Mesendoderm (in vitro differentiated cells): ENCODE measurements around the gene NEO1.
A peak's percentile ranks its signal among the peaks of the same experiment; 100 is the strongest.

Experiments used
- DNase-seq: peaks from one replicate; pipeline ENCODE4 v3.0.0; 2013
- H2AK5ac ChIP-seq: 2 replicates; pipeline ENCODE4 v1.6.1; 2013; ENCODE audit warnings: low read length, inconsistent platforms
- H2BK120ac ChIP-seq: 2 replicates; pipeline ENCODE4 v1.6.1; 2013; ENCODE audit warnings: low read depth, mild to moderate bottlenecking, low read length, moderate library complexity, mixed read lengths
- H2BK15ac ChIP-seq: replicated peaks from 2 replicates; pipeline ENCODE4 v1.6.1; 2013; ENCODE audit warnings: low read depth, mild to moderate bottlenecking, moderate library complexity
- H2BK5ac ChIP-seq: 2 replicates; pipeline ENCODE4 v1.6.1; 2013; ENCODE audit warnings: low read length, inconsistent platforms
- H3K18ac ChIP-seq: 2 replicates; pipeline ENCODE4 v1.6.1; 2013; ENCODE audit warnings: mild to moderate bottlenecking, low read length, mixed read lengths
- H3K23ac ChIP-seq: one replicate; pipeline ENCODE4 v1.6.1; 2013; ENCODE audit warnings: low read length
- H3K27ac ChIP-seq: 2 replicates; pipeline ENCODE4 v1.5.1; 2013; ENCODE audit warnings: low read depth, mild to moderate bottlenecking, inconsistent platforms, low read length, moderate library complexity
- H3K27me3 ChIP-seq: 2 replicates; pipeline ENCODE4 v1.6.1; 2013; ENCODE audit warnings: low read length, control low read depth, mild to moderate bottlenecking, inconsistent platforms; ENCODE audit not compliant: insufficient read depth, poor library complexity
- H3K36me3 ChIP-seq: 2 replicates; pipeline ENCODE4 v1.6.1; 2013; ENCODE audit warnings: low read length, inconsistent platforms; ENCODE audit not compliant: control insufficient read depth, insufficient read depth
- H3K4ac ChIP-seq: one replicate; pipeline ENCODE4 v1.6.1; 2013; ENCODE audit warnings: low read depth, mild to moderate bottlenecking, low read length, moderate library complexity
- H3K4me1 ChIP-seq: 2 replicates; pipeline ENCODE4 v1.6.1; 2013; ENCODE audit warnings: low read depth, low read length, inconsistent platforms; ENCODE audit not compliant: control insufficient read depth
- H3K4me2 ChIP-seq: 2 replicates; pipeline ENCODE4 v1.6.1; 2013; ENCODE audit warnings: low read length
- H3K4me3 ChIP-seq: 2 replicates; pipeline ENCODE4 v1.5.1; 2013; ENCODE audit warnings: mild to moderate bottlenecking, low read length
- H3K56ac ChIP-seq: one replicate; pipeline ENCODE4 v1.6.1; 2013; ENCODE audit warnings: low read length
- H3K79me1 ChIP-seq: 2 replicates; pipeline ENCODE4 v1.6.1; 2013; ENCODE audit warnings: low read length, inconsistent platforms
- H3K79me2 ChIP-seq: 2 replicates; pipeline ENCODE4 v1.6.1; 2013; ENCODE audit warnings: mild to moderate bottlenecking, low read length; ENCODE audit not compliant: control insufficient read depth, insufficient read depth
- H3K9ac ChIP-seq: 2 replicates; pipeline ENCODE4 v1.6.1; 2013; ENCODE audit warnings: low read length, inconsistent platforms
- H4K5ac ChIP-seq: one replicate; pipeline ENCODE4 v1.6.1; 2013; ENCODE audit warnings: low read length
- H4K8ac ChIP-seq: one replicate; pipeline ENCODE4 v1.6.1; 2013; ENCODE audit warnings: low read depth, mild to moderate bottlenecking, control low read depth, low read length, moderate library complexity
- WGBS: extraction: QIAGEN DNeasy Blood & Tissue Kit; methylation state at CpG from one replicate; pipeline ENCODE4 v1.1.7; 2013; ENCODE audit warnings: low lambda C conversion rate, missing lambda C conversion rate; ENCODE audit not compliant: insufficient coverage; ENCODE audit errors: extremely low coverage; 5-methylcytosine and 5-hydroxymethylcytosine counted together

The NEO1 gene

GRCh38 chr15:73034221-73034620, 18.0 kb upstream of the NEO1 start:
- Histone ChIP-seq H3K23ac (no peak overlapping the region), H3K27me3 (no peaks in the 10 kb centered on the region)

GRCh38 chr15:73035221-73035620, 17.0 kb upstream of the NEO1 start:
- H3K4me2 ChIP-seq, result no peak overlapping the region
- no peak overlapping the region for H3K23ac ChIP-seq
- no peak overlapping the region for H4K8ac ChIP-seq
- no peak overlapping the region for H3K9ac ChIP-seq
- no peak overlapping the region for H2BK120ac ChIP-seq
- WGBS, result no CpG with 5 or more reads among the region's 2 CpGs
- H3K27me3 ChIP-seq, result no peaks in the 10 kb centered on the region
- H3K4me3 ChIP-seq, result no peak overlapping the region
- no peaks in the 10 kb centered on the region for H3K4me1 ChIP-seq
- no peak overlapping the region for H3K18ac ChIP-seq
- no peaks in the 10 kb centered on the region for H3K79me2 ChIP-seq
- H2BK15ac ChIP-seq, result no peak overlapping the region
- H3K79me1 ChIP-seq, result no peaks in the 10 kb centered on the region
- H4K5ac ChIP-seq, result no peak overlapping the region
- H2BK5ac ChIP-seq, result no peak overlapping the region
- DNase-seq, result no peak
- H3K36me3 ChIP-seq, result no peaks in the 10 kb centered on the region
- no peak overlapping the region for H3K56ac ChIP-seq
- H3K4ac ChIP-seq, result no peak overlapping the region
- no peak overlapping the region for H2AK5ac ChIP-seq
- no peak overlapping the region for H3K27ac ChIP-seq

More at GRCh38 chr15:73034221-73034620, 18.0 kb upstream of the NEO1 start:
- Histone ChIP-seq H2BK15ac (no peak overlapping the region), H3K36me3 (no peaks in the 10 kb centered on the region), H3K4me1 (peaks cover 3% of the 10 kb centered on the region), H4K8ac (no peak overlapping the region), H2BK120ac (no peak overlapping the region), H3K79me1 (no peaks in the 10 kb centered on the region), H3K4ac (no peak overlapping the region), H3K4me3 (no peak overlapping the region), H2BK5ac (no peak overlapping the region), H3K4me2 (no peak overlapping the region), H3K18ac (no peak overlapping the region), H3K9ac (no peak overlapping the region), H3K56ac (no peak overlapping the region), H4K5ac (no peak overlapping the region), H3K27ac (no peak overlapping the region), H3K79me2 (no peaks in the 10 kb centered on the region), H2AK5ac (no peak overlapping the region)
- no peak for DNase-seq
- no CpG with 5 or more reads among the region's 1 CpG for WGBS

- no peak overlapping the region for H2BK5ac ChIP-seq
- WGBS, result no CpG with 5 or more reads among the region's 4 CpGs
- H2BK15ac ChIP-seq, result no peak overlapping the region
- DNase-seq, result no peak
- no peak overlapping the region for H3K4me2 ChIP-seq
- H4K5ac ChIP-seq, result no peak overlapping the region
- no peaks in the 10 kb centered on the region for H3K79me1 ChIP-seq
- H3K36me3 ChIP-seq, result no peaks in the 10 kb centered on the region
- no peaks in the 10 kb centered on the region for H3K4me1 ChIP-seq
- H3K4ac ChIP-seq, result no peak overlapping the region
- H3K9ac ChIP-seq, result no peak overlapping the region
- H3K56ac ChIP-seq, result no peak overlapping the region
- no peak overlapping the region for H2AK5ac ChIP-seq
- no peak overlapping the region for H3K23ac ChIP-seq
- H3K27me3 ChIP-seq, result no peaks in the 10 kb centered on the region
- H3K27ac ChIP-seq, result no peak overlapping the region
- no peak overlapping the region for H2BK120ac ChIP-seq
- H4K8ac ChIP-seq, result no peak overlapping the region
- H3K4me3 ChIP-seq, result no peak overlapping the region
- H3K18ac ChIP-seq, result no peak overlapping the region
- H3K79me2 ChIP-seq, result no peaks in the 10 kb centered on the region
Measured at GRCh38 chr15:73038220-73038619, 14.0 kb upstream of the NEO1 start.

- no peak overlapping the region for H3K23ac ChIP-seq
- H3K4ac ChIP-seq, result no peak overlapping the region
- peaks cover 5% of the 10 kb centered on the region for H3K4me1 ChIP-seq
- no peak for DNase-seq
- no peak overlapping the region for H3K4me3 ChIP-seq
- H2BK15ac ChIP-seq, result no peak overlapping the region
- H2BK5ac ChIP-seq, result no peak overlapping the region
- no peak overlapping the region for H3K4me2 ChIP-seq
- no peak overlapping the region for H2AK5ac ChIP-seq
- no peak overlapping the region for H3K56ac ChIP-seq
- H3K9ac ChIP-seq, result no peak overlapping the region
- no peaks in the 10 kb centered on the region for H3K79me2 ChIP-seq
- no peak overlapping the region for H3K27ac ChIP-seq
- H3K79me1 ChIP-seq, result no peaks in the 10 kb centered on the region
- no peak overlapping the region for H2BK120ac ChIP-seq
- H3K18ac ChIP-seq, result peak overlapping the region; percentile 60
- WGBS, result no CpG with 5 or more reads among the region's 5 CpGs
- no peak overlapping the region for H4K8ac ChIP-seq
- no peaks in the 10 kb centered on the region for H3K36me3 ChIP-seq
- H3K27me3 ChIP-seq, result no peaks in the 10 kb centered on the region
- H4K5ac ChIP-seq, result no peak overlapping the region
Measured at GRCh38 chr15:73046073-73046472, 6.2 kb upstream of the NEO1 start.

GRCh38 chr15:73047882-73048281, 4.4 kb upstream of the NEO1 start:
- Histone ChIP-seq H2AK5ac (no peak overlapping the region), H3K79me2 (no peaks in the 10 kb centered on the region), H3K36me3 (no peaks in the 10 kb centered on the region), H3K4me3 (no peak overlapping the region), H3K4me2 (no peak overlapping the region), H3K27me3 (no peaks in the 10 kb centered on the region), H3K79me1 (no peaks in the 10 kb centered on the region), H3K9ac (no peak overlapping the region), H3K4me1 (peaks cover 5% of the 10 kb centered on the region), H3K4ac (no peak overlapping the region), H3K18ac (peak overlapping the region; percentile 65), H4K8ac (no peak overlapping the region), H4K5ac (no peak overlapping the region), H2BK5ac (no peak overlapping the region), H2BK120ac (peak overlapping the region; percentile 67), H3K27ac (no peak overlapping the region), H3K56ac (no peak overlapping the region), H3K23ac (no peak overlapping the region), H2BK15ac (no peak overlapping the region)
- WGBS, result no CpG with 5 or more reads among the region's 6 CpGs
- no peak for DNase-seq

- no peaks in the 10 kb centered on the region for H3K36me3 ChIP-seq
- WGBS, result no CpG with 5 or more reads among the region's 3 CpGs
- H3K23ac ChIP-seq, result no peak overlapping the region
- H4K8ac ChIP-seq, result no peak overlapping the region
- peak overlapping the region; percentile 51 for H3K27ac ChIP-seq
- H3K4ac ChIP-seq, result no peak overlapping the region
- no peak overlapping the region for H3K56ac ChIP-seq
- H3K79me2 ChIP-seq, result no peaks in the 10 kb centered on the region
- H3K4me1 ChIP-seq, result peaks cover 5% of the 10 kb centered on the region
- no peaks in the 10 kb centered on the region for H3K27me3 ChIP-seq
- H2AK5ac ChIP-seq, result no peak overlapping the region
- DNase-seq, result peak; percentile 85
- H3K4me2 ChIP-seq, result no peak overlapping the region
- no peak overlapping the region for H4K5ac ChIP-seq
- no peak overlapping the region for H2BK120ac ChIP-seq
- no peak overlapping the region for H3K4me3 ChIP-seq
- H2BK5ac ChIP-seq, result no peak overlapping the region
- H2BK15ac ChIP-seq, result no peak overlapping the region
- no peak overlapping the region for H3K9ac ChIP-seq
- H3K18ac ChIP-seq, result no peak overlapping the region
- H3K79me1 ChIP-seq, result no peaks in the 10 kb centered on the region
Measured at GRCh38 chr15:73048624-73049295, 3.5 kb upstream of the NEO1 start.
